Fibroblast of the conjunctiva (primary cell): ENCODE results near the gene SLC37A2.

Source experiments
- DNase-seq: peaks from one replicate; pipeline ENCODE4 v3.0.0-alpha.2; 2010; ENCODE audit warnings: low read depth

The SLC37A2 gene

DNA sequence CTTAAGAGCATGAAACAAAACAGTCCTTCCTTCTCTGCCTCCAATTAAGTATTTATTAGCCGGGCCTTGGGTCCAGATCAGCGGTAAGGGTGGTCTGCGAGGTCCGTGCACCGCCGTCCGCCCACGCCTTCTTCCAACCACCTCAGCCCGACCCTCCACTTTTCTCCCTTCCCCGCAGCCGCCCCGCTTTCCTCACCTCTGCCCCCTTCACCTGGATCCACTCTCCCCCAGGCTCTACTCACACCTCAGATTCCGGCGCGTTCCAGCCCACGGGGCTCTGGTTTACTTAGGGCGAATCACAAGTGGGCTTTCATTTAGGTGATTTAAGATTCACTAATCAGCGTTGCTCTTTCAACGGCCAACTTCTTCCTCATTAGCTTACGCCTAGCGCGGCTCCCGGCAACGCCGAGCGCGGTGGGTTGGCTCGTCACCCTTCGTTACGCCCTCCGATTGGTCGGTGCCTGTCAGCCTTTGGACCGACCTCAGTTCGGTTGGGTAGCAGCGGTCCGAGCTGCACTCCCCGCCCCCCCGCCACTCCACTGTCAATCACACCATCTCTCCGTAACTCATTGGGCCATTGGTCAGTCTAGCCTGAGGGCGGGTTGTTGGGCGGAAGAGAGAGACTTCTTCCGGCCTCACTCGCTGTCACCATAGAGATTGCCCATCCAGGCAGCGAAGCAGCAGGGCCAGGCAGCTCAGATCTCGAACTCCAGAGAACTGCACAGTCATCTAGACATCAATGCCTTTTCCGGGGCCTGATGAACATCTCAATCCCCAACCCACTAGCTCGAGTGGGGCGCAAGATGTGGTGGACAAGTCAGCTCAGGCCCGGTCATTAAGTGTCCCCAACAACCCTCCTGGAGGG, 48.5 kb downstream of the SLC37A2 start, which contains the start of gene TMEM218:
Gene TMEM218 (minus strand): TSS at position 284 of the 865 bp plus-strand sequence. CDS start 9,385 bp downstream, outside the sequence.
- DNase-seq, result peak; percentile 99

- DNase-seq, result no peak
These were observed 49.1 kb downstream of the SLC37A2 start for GRCh38 chr11:125112208-125112604.

GRCh38 chr11:125114518-125114917, 51.4 kb downstream of the SLC37A2 start:
- no peak for DNase-seq

- DNase-seq, result no peak
These were observed 54.3 kb downstream of the SLC37A2 start for GRCh38 chr11:125117429-125117828.

DNA sequence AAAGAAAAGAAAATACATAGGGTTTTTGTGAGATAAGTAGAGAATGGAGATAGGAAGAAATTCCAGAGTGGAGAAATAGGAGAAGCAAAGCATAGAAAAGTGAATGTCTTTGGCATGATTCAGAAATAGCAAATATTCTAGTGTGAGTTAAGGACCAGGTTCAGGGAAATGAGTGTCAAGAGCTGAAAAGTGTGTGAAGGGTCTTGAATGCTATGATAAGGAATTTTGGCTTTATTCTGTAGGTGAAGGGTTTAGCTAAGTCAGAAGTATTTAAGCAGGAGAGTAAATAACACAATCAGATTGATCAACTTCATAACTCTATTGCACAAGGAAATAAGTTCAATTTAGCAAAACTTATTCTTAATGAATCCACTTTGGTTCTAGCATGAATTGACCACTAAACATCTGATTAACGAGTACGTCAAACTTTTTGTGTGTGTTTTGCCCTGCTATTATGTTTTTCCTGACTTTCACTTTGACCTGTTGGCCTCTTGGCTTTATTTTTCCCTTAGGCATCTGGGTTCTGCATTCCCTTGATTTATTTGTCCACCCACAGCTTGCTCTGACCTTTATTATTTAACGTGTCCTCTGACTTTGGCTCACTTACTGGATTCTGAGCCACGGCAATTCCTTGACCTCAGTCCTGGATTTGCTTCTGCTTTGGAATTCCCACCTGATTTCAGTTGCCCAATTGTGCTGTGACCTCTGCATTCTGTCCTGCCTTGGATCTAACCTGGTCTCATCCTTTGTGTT, 60.3 kb downstream of the SLC37A2 start:
- no peak for DNase-seq

DNA sequence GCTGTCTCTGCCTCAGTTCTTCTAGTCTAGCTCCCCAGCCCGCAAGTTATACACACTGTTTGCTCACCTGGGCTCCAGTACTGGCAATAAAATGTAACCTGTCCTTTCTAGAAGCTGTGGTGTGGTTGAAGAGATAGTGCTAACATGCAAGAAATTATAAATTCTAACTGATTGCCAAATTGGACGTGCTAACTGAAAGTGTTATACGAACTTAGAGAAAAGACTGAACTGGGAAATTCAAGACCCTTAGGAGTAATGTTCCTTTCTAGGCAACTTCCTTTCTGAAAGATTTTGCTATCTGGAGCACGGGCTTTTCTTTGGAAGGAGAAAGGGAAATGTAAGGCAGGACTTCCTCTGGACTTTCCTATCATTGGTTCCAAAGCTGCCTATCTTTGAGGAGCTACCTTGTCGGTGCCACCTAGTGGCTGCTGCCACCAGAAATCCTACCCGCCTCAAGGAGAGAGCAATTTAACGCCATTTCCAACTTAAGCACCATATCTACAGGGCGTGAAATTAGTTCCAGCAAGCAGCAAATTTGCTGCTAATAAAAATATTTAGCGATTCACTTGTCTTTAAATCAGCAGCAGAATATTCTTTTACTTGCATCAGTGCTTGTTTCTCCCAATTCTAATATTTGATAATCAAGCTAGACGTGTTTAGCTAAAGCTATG, 61.0 kb downstream of the SLC37A2 start:
- DNase-seq, result peak; percentile 49

DNA sequence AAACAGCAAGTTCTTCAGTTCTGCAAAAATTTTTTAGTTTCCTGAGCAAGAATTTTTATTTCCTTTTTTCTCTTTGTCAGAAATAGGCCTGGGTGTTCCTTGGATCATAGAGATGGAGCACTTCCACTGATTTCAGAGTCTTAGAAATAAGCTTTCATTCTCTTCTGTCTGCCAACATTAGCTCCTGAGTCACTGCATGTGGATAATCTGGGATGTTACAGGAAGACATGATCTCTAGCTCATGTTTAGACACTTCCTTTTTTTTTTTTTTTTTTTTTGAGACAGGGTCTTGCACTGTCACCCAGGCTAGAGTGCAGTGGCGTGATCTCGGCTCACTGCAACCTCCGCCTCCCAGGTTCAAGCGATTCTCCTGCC, 61.5 kb downstream of the SLC37A2 start:
- DNase-seq, result no peak

DNA sequence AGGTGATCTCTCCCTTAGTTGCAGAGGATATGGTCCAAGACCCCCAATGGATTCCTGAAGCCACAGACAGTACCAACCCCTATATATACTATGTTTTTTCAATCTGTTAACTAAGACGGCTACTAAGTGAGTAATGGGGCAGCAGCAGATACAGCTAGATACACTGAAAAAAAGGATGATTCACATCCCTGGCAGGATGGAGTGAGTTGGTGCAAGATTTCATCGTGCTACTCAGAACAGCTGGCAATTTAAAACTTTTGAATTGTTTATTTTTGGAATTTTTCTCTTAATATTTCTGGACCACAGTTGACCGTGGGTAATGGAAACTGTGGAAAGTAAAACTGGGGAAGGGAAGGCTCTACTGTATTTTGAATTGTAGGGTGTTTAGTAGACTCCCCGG, 65.3 kb downstream of the SLC37A2 start:
- DNase-seq, result peak; percentile 41

GRCh38 chr11:125129316-125129993, 66.3 kb downstream of the SLC37A2 start:
- no peak for DNase-seq

DNA sequence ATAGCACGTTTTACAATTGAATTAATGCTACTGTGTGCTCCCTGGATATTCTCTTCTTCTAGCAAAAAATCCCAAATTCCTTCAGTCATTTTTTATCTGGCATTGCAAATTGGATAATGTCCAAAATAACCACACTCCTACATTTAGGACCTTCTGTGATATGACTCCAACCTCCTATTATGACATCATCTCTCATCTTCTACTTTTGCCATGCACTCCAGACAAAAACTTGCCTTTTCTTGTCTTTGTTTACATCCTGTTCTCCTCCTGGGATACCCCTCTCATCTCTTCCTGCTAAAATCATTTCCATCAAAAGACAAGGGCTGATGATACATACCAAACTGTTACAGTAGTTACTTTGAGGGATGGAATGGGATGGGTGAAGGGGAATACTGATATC, 69.0 kb downstream of the SLC37A2 start:
- no peak for DNase-seq

- no peak for DNase-seq
These were observed 69.5 kb downstream of the SLC37A2 start for GRCh38 chr11:125132596-125132995.

GRCh38 chr11:125136001-125136400, 72.9 kb downstream of the SLC37A2 start:
- DNase-seq, result no peak

DNA sequence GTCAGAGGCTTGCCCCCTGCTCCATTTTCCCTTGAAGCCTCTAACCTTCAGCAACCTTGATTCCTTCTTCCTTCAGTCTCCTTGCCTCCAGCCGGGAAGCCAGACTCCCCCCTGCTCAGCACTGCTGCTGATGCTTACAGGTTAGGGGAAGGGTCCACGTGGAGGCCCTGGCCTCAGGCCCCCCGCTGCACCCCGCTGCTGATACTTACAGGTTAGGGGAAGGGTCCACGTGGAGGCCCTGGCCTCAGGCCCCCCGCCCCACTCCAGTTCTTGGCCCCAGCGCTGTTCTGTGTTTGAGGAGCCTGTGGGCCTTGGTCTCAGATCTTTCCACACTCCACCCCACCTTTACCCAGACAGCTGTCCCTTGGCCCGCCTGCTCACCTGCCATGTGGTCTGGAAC, 75.9 kb downstream of the SLC37A2 start:
- no peak for DNase-seq

DNA sequence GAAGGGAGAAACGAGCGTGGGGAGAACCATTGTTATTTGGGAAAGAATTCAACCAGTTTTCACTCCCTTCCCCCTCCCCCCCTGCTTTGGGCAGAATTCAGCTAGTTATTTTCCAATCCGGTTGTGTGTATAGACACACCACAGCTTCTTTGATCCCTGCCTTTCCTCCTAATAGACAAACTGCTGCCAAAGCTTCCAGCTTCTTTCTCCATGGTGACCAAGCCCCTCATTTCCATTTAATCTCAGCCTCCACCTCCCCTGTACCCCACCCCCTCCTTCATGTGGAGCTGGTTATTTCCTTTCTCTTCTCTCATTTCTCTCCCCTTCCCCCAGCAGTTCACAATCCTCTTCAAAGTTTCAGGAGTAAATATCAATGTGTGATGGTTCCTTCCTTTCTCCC, 76.7 kb downstream of the SLC37A2 start:
- DNase-seq, result no peak
